Measurements from ENCODE around the gene PCDHGA8. TPM values are rescaled to one million over a fixed set of nuclear protein-coding genes. Genes with fewer than 3 reads are reported as not detected.
"Not testable (repeated sequence)": the region's sequence is repeated elsewhere in the genome, so short reads cannot be mapped to it uniquely, and the experiment has no call there.

The PCDHGA8 gene
- total RNA-seq, 1 experiment from 2014 or later, result 2.2 TPM

GRCh38 chr5:141388661-141389060, 3.8 kb upstream of the PCDHGA8 start:
- no peak for TF ChIP-seq EZH2 (IDR thresholded peaks at IDR 0.05; ENCODE audit: borderline replicate concordance, low read depth, low read length, poor library complexity, severe bottlenecking)
- TF ChIP-seq, protein P1, sequence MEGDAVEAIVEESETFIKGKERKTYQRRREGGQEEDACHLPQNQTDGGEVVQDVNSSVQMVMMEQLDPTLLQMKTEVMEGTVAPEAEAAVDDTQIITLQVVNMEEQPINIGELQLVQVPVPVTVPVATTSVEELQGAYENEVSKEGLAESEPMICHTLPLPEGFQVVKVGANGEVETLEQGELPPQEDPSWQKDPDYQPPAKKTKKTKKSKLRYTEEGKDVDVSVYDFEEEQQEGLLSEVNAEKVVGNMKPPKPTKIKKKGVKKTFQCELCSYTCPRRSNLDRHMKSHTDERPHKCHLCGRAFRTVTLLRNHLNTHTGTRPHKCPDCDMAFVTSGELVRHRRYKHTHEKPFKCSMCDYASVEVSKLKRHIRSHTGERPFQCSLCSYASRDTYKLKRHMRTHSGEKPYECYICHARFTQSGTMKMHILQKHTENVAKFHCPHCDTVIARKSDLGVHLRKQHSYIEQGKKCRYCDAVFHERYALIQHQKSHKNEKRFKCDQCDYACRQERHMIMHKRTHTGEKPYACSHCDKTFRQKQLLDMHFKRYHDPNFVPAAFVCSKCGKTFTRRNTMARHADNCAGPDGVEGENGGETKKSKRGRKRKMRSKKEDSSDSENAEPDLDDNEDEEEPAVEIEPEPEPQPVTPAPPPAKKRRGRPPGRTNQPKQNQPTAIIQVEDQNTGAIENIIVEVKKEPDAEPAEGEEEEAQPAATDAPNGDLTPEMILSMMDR (conservative IDR thresholded peaks at IDR 0.05; ENCODE audit: low read depth, low read length), result no peak
- intact Hi-C loops (cut with micrococcal nuclease; ENCODE audit: unreplicated experiment), result no loop called here
- Histone ChIP-seq H3K27me3 (replicated peaks; ENCODE audit: insufficient read depth, low read depth, low read length, poor library complexity) (no peaks in the 10 kb centered on the region), H3K27ac (ENCODE audit: low read depth, low read length, poor library complexity, severe bottlenecking) (no peak overlapping the region), H3K36me3 (ENCODE audit: insufficient read depth, low read length, poor library complexity, severe bottlenecking) (no peaks in the 10 kb centered on the region), H3K4me3 (ENCODE audit: low read depth, low read length, poor library complexity, severe bottlenecking) (no peak overlapping the region), H3K4me1 (ENCODE audit: insufficient read depth, low read length, poor library complexity, severe bottlenecking) (no peaks in the 10 kb centered on the region), H3K9me3 (ENCODE audit: low read depth, low read length, poor library complexity, severe bottlenecking) (peaks cover 69% of the 10 kb centered on the region)
- no TSS peak for BruUV-seq (replicated peaks)
- DNase-seq (ENCODE audit: low spot score), result no peak
- POLR2A ChIA-PET (ENCODE audit: low non-redundant PET), result no interaction called here
- CTCF ChIA-PET, result no interaction called here

DNA sequence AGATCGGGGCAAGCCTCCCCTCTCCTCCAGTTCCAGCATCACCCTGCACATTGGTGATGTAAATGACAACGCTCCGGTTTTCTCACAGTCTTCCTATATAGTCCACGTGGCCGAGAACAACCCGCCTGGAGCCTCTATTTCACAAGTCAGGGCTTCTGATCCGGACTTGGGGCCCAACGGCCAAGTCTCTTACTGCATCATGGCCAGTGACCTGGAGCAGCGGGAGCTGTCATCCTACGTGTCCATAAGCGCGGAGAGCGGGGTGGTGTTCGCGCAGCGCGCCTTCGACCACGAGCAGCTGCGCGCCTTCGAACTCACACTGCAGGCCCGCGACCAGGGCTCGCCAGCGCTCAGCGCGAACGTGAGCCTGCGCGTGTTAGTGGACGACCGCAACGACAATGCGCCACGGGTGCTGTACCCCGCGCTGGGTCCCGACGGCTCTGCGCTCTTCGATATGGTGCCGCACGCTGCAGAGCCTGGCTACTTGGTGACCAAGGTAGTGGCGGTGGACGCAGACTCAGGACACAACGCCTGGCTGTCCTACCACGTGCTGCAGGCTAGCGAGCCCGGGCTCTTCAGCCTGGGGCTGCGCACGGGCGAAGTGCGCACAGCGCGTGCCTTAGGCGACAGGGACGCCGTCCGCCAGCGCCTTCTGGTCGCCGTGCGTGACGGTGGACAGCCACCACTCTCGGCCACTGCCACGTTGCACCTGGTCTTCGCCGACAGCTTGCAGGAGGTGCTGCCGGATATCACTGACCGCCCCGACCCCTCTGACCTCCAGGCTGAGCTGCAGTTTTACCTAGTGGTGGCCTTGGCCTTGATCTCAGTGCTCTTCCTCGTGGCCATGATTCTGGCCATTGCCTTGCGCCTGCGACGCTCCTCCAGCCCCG, 3.0 kb upstream of the PCDHGA8 start:
- no peak for DNase-seq (ENCODE audit: low spot score)
- Histone ChIP-seq H3K4me3 (ENCODE audit: low read depth, low read length, poor library complexity, severe bottlenecking) (no peak overlapping the region), H3K27ac (ENCODE audit: low read depth, low read length, poor library complexity, severe bottlenecking) (no peak overlapping the region), H3K9me3 (ENCODE audit: low read depth, low read length, poor library complexity, severe bottlenecking) (peaks cover 62% of the 10 kb centered on the region), H3K4me1 (ENCODE audit: insufficient read depth, low read length, poor library complexity, severe bottlenecking) (no peaks in the 10 kb centered on the region), H3K27me3 (replicated peaks; ENCODE audit: insufficient read depth, low read depth, low read length, poor library complexity) (no peaks in the 10 kb centered on the region), H3K36me3 (ENCODE audit: insufficient read depth, low read length, poor library complexity, severe bottlenecking) (no peaks in the 10 kb centered on the region)
- ChIA-PET POLR2A (ENCODE audit: low non-redundant PET) (no interaction called here), CTCF (no interaction called here)
- no TSS peak for BruUV-seq (replicated peaks)
- intact Hi-C loops (cut with micrococcal nuclease; ENCODE audit: unreplicated experiment), result no loop called here
- TF ChIP-seq, protein P1 (conservative IDR thresholded peaks at IDR 0.05; ENCODE audit: low read depth, low read length), result no peak
- TF ChIP-seq EZH2 (IDR thresholded peaks at IDR 0.05; ENCODE audit: borderline replicate concordance, low read depth, low read length, poor library complexity, severe bottlenecking), result no peak

- H3K4me3 ChIP-seq (ENCODE audit: low read depth, low read length, poor library complexity, severe bottlenecking), result no peak overlapping the region
- H3K27me3 ChIP-seq (replicated peaks; ENCODE audit: insufficient read depth, low read depth, low read length, poor library complexity), result no peaks in the 10 kb centered on the region
- H3K9me3 ChIP-seq (ENCODE audit: low read depth, low read length, poor library complexity, severe bottlenecking), result peaks cover 53% of the 10 kb centered on the region
- DNase-seq (ENCODE audit: low spot score), result no peak
- H3K4me1 ChIP-seq (ENCODE audit: insufficient read depth, low read length, poor library complexity, severe bottlenecking), result no peaks in the 10 kb centered on the region
- no peak overlapping the region for H3K27ac ChIP-seq (ENCODE audit: low read depth, low read length, poor library complexity, severe bottlenecking)
- ChIA-PET CTCF (no interaction called here), POLR2A (ENCODE audit: low non-redundant PET) (no interaction called here)
- intact Hi-C loops (cut with micrococcal nuclease; ENCODE audit: unreplicated experiment), result no loop called here
- BruUV-seq (replicated peaks), result no TSS peak
- no peaks in the 10 kb centered on the region for H3K36me3 ChIP-seq (ENCODE audit: insufficient read depth, low read length, poor library complexity, severe bottlenecking)
- TF ChIP-seq EZH2 (IDR thresholded peaks at IDR 0.05; ENCODE audit: borderline replicate concordance, low read depth, low read length, poor library complexity, severe bottlenecking), result no peak
- TF ChIP-seq, protein P1 (conservative IDR thresholded peaks at IDR 0.05; ENCODE audit: low read depth, low read length), result no peak
Measured at GRCh38 chr5:141393267-141393666, 834 bp downstream of the PCDHGA8 start.

DNA sequence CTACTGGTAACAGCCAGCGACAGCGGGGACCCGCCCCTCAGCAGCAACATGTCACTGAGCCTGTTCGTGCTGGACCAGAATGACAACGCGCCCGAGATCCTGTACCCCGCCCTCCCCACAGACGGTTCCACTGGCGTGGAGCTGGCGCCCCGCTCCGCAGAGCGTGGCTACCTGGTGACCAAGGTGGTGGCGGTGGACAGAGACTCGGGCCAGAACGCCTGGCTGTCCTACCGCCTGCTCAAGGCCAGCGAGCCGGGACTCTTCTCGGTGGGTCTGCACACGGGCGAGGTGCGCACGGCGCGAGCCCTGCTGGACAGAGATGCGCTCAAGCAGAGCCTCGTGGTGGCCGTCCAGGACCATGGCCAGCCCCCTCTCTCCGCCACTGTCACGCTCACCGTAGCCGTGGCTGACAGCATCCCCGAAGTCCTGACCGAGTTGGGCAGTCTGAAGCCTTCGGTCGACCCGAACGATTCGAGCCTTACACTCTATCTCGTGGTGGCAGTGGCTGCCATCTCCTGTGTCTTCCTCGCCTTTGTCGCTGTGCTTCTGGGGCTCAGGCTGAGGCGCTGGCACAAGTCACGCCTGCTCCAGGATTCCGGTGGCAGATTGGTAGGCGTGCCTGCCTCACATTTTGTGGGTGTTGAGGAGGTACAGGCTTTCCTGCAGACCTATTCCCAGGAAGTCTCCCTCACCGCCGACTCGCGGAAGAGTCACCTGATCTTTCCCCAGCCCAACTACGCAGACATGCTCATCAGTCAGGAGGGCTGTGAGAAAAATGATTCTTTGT, 2.2 kb downstream of the PCDHGA8 start:
- H3K4me3 ChIP-seq (ENCODE audit: low read depth, low read length, poor library complexity, severe bottlenecking); H3K27me3 ChIP-seq (replicated peaks; ENCODE audit: insufficient read depth, low read depth, low read length, poor library complexity); CTCF ChIA-PET; DNase-seq (ENCODE audit: low spot score); POLR2A ChIA-PET (ENCODE audit: low non-redundant PET); H3K27ac ChIP-seq (ENCODE audit: low read depth, low read length, poor library complexity, severe bottlenecking); BruUV-seq (replicated peaks); H3K4me1 ChIP-seq (ENCODE audit: insufficient read depth, low read length, poor library complexity, severe bottlenecking): not testable (repeated sequence)
- Histone ChIP-seq H3K9me3 (ENCODE audit: low read depth, low read length, poor library complexity, severe bottlenecking) (peaks cover 53% of the 10 kb centered on the region), H3K36me3 (ENCODE audit: insufficient read depth, low read length, poor library complexity, severe bottlenecking) (peaks cover 12% of the 10 kb centered on the region)
- intact Hi-C loops (cut with micrococcal nuclease; ENCODE audit: unreplicated experiment), result loop anchor here (5.0 kb wide), 1 partner anchor 128 kb away; no protein-coding TSS in a partner anchor
